Adipocyte (in vitro differentiated cells): ENCODE measurements around the gene SYT15.
"Not testable (repeated sequence)": the region's sequence is repeated elsewhere in the genome, so short reads cannot be mapped to it uniquely, and the experiment has no call there.

Experiments used
- DNase-seq: peaks from one replicate; pipeline ENCODE4 v3.0.0-alpha.2; 2015; ENCODE audit warnings: low read depth
- H3K27me3 ChIP-seq: replicated peaks from 2 replicates; pipeline ENCODE4 v1.7.0; 2013; ENCODE audit warnings: mild to moderate bottlenecking, low read length, moderate library complexity; ENCODE audit not compliant: control insufficient read depth, insufficient read depth
- H3K36me3 ChIP-seq: 2 replicates; pipeline ENCODE4 v1.7.0; 2013; ENCODE audit warnings: low read length, mild to moderate bottlenecking, moderate library complexity; ENCODE audit not compliant: control insufficient read depth, insufficient read depth, severe bottlenecking
- H3K4me1 ChIP-seq: 2 replicates; pipeline ENCODE4 v1.7.0; 2013; ENCODE audit warnings: mild to moderate bottlenecking, low read length, moderate library complexity; ENCODE audit not compliant: control insufficient read depth, insufficient read depth
- H3K4me3 ChIP-seq: 2 replicates; pipeline ENCODE4 v1.7.0; 2013; ENCODE audit warnings: mild to moderate bottlenecking, low read length, moderate library complexity
- H3K9ac ChIP-seq: 2 replicates; pipeline ENCODE4 v1.7.0; 2013; ENCODE audit warnings: mild to moderate bottlenecking, low read length, moderate library complexity
- H3K9me3 ChIP-seq: 2 replicates; pipeline ENCODE4 v1.7.0; 2013; ENCODE audit warnings: mild to moderate bottlenecking, low read length, moderate library complexity; ENCODE audit not compliant: control insufficient read depth

The SYT15 gene

DNA sequence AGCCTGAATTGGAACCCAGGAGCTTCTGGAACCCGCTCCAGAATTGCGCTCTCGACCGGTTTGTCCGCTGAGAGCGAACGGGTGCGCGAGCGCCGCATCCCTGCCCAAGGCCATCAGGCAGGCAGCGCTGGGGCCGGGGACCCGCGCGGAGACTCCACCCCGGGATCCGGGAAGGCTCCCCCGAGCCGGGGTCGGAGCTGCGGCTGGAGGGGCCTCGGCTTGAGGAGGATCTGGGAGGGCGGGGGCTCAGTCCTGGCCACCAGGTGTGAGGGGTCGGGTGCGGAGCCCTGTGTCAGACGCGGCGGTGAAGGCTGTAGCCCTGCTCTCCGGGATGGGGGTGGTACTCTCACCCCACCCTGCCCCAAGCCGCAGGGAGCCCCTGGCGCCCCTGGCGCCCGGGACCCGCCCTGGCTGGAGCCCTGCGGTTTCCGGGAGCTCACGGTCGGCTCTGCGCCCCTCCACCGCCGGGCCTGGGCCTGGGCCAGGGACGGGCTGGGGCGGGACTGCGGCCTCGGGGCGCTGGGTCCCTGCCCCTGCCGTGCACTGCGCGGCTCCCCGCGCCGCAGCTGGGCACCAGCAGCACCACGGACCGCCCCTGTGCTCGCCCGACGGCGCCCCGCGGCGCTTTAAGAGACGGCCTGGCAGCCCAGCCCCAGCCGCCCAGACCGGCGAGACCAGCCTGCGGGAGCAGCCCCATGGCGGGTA, at the start of gene SYT15:
TSS of gene SYT15 (plus strand) at position 655 of the 705 bp plus-strand sequence. CDS start at position 696, 41 bp downstream.
- not testable (repeated sequence) for H3K4me3 ChIP-seq, DNase-seq

DNA sequence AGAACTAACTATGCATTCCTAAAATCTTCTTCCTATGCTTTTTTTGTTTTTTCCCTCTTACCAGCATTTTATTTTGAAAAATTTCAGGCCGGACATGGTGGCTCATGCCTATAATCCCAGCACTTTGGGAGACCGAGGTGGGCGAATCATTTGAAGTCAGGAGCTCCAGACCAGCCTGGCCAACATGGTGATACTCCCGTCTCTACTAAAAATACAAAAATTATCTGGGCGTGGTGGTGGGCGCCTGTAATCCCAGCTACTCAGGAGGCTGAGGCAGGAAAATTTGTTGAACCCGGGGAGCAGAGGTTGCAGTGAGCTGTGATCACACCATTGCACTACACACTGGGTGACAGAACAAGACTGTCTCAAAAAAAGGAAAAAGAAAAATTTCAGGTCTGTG, 49.2 kb upstream of the SYT15 start:
- not testable (repeated sequence) for DNase-seq, H3K27me3 ChIP-seq, H3K9me3 ChIP-seq, H3K36me3 ChIP-seq
- Histone ChIP-seq H3K4me3 (peak overlapping the region; percentile 59), H3K9ac (peak overlapping the region; percentile 47), H3K4me1 (peaks cover 22% of the 10 kb centered on the region)

More for the DNA sequence above, at the start of gene SYT15:
- H3K27me3 ChIP-seq, H3K4me1 ChIP-seq, H3K36me3 ChIP-seq, H3K9me3 ChIP-seq, H3K9ac ChIP-seq: not testable (repeated sequence)

DNA sequence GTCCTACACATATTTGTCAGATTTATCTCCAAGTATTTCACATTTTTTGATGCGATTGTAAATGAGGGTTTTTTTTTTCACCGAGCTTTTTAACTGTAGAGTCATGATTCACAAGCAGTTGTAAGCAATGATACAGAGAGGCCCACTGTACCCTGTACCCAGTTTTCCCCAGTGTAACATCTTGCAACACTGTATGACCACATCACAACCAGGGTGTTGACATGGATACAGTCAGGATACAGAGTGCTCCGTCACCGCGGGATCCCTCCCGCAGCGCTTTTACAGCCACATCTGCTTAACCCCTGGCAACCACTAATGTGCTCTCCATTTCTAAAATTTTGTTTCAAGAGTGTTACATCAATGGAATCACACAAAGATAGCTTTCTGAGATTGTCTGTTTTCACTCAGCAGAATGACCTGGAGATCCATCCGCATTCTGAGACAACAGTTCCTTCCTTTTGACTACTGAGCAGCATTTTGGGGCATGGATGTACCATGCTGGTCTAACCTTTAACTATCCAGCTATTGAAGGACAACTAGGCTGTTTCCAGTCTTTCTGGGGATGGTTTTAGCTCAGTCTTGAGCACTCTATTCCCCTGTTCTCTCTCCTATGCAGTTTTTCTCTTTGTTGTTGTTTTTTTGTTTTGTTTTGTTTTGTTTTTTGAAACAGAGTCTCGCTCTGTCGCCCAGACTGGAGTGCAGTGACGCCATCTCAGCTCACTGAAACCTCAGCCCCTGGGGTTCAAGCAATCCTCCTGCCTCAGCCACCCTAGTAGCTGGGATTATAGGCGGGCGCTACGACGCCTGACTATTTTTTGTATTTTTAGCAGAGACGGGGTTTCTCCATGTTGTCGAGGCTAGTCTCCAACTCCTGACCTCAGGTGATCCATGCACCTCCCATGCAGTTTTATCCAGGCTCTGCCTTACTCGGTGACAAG, 48.4 kb upstream of the SYT15 start:
- DNase-seq = peak; percentile 52
- Histone ChIP-seq H3K27me3 (no peaks in the 10 kb centered on the region), H3K9ac (peak overlapping the region; percentile 47)

DNA sequence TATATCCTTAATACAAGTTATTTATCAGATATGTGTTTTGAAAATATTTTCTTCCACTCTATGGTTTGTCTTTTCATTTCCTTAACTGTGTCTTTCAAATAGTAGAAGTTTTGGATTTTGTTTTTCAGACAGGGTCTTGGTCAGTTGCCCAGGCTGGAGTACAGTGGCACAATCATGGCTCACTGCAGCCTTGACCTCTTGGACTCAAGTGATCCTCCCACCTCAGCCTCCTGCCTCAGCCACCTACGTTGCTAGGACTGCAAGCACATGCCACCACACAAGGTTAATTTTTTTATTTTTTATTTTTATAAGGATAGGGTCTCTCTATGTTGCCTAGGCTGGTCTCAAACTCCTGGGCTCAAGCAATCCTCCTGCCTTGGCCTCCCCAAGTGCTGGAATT, 46.7 kb upstream of the SYT15 start:
- not testable (repeated sequence) for H3K4me3 ChIP-seq, H3K9ac ChIP-seq, H3K9me3 ChIP-seq, H3K36me3 ChIP-seq, DNase-seq
- Histone ChIP-seq H3K27me3 (peaks cover 13% of the 10 kb centered on the region), H3K4me1 (peaks cover 16% of the 10 kb centered on the region)

More for the DNA sequence above, 48.4 kb upstream of the SYT15 start:
- Histone ChIP-seq H3K4me1 (peaks cover 16% of the 10 kb centered on the region), H3K4me3 (peak overlapping the region; percentile 59), H3K9me3 (no peaks in the 10 kb centered on the region), H3K36me3 (no peaks in the 10 kb centered on the region)

DNA sequence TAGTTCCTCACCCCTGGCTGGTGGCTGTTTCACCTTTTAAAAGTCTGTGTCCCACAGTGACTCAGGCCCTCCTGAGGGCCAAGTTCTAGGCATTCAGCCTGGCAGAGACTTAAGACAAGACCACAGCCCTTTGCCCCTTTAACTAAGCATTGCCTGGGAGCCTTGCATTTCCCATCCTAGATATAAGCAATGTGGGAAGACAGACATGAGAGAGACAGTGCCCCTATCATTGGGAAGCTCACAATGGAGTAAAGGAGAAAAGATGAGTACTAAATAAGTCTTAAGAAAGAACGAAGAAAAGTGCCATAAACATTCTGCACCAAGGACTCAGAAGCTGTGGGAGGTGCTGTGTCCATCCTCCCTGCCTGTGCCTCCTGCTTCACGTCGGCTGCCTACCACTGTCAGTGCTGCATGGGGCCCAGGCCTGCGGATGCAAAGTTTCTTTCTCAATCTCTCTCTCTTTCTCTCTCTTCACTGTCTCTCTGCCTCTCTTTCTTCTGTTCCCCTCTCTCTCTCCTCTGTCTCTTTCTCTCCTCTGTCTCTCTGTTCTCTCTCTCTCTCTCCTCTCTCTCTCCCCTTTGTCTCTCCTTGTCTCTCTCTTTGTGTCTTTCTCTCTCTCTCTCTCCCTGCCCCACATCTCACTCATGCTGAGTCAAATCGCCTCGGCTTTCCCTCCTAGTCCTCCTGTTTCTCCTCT, 44.0 kb upstream of the SYT15 start:
- Histone ChIP-seq H3K9me3 (no peaks in the 10 kb centered on the region), H3K36me3 (no peaks in the 10 kb centered on the region), H3K4me1 (peaks cover 9% of the 10 kb centered on the region), H3K9ac (no peak overlapping the region), H3K4me3 (no peak overlapping the region), H3K27me3 (peaks cover 27% of the 10 kb centered on the region)
- no peak for DNase-seq

DNA sequence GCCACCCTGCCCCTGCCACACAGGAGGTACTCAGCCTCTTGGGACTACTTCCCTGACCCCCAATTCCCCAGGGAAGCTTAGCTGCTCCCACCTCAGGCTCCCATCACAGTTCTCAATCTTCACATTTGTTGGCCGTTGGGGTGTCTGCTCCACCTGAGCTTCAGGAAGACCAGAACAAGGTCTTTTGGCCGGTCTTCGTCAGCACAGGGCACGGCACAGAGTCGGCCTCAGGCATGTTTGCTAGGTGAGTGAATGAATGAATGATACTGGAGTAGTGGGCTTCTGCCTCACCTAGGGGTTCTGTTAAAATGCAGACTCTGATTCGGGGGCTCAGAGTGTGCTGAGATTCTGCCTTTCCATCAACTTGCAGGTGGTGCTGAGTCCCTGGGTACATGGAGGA, 42.8 kb upstream of the SYT15 start:
- Histone ChIP-seq H3K4me3 (no peak overlapping the region), H3K4me1 (no peaks in the 10 kb centered on the region), H3K36me3 (no peaks in the 10 kb centered on the region), H3K9me3 (no peaks in the 10 kb centered on the region), H3K9ac (no peak overlapping the region), H3K27me3 (peaks cover 31% of the 10 kb centered on the region)
- no peak for DNase-seq

DNA sequence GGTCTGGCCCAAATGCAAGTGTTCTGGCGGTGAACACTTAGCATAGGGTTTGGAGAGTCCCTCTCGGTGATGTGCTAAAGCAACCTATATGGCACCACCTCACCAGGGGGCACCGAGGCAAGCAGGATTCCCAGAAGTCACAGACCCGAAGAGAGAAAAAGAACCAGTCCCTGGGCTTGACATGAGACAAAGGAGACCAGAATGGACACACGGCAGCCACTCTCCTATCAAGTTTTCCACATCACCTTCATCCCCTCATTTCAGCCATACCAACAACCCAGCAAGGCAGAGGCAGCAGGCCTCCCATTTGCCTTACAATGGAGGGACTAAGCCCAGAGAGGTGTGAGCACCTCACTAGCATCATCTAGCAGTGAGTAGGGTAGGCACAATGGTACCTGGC, 42.1 kb upstream of the SYT15 start:
- H3K9ac ChIP-seq = no peak overlapping the region
- no peak for DNase-seq
- no peaks in the 10 kb centered on the region for H3K4me1 ChIP-seq
- H3K9me3 ChIP-seq = no peaks in the 10 kb centered on the region
- peaks cover 31% of the 10 kb centered on the region for H3K27me3 ChIP-seq
- H3K36me3 ChIP-seq = no peaks in the 10 kb centered on the region
- no peak overlapping the region for H3K4me3 ChIP-seq

DNA sequence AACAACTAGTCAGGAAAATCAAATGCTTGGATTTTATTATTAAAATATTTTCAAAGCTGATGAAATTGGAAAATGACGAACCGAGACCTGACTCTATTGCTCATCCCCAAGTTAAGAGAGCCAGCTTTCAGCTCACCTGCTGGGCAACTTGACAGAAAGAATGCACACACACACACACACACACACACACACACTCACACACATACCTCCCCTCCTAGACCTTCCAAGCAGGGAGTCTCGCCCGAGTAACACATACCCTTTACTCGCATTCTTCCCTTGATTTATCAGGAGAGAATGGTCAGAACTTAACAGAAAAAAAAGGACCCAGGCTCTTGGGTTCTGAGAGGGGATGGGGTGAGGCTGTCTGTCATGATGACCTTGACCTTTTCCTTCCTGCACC, 41.6 kb upstream of the SYT15 start:
- Histone ChIP-seq H3K4me1 (no peaks in the 10 kb centered on the region), H3K4me3 (no peak overlapping the region), H3K36me3 (no peaks in the 10 kb centered on the region), H3K9me3 (no peaks in the 10 kb centered on the region), H3K9ac (no peak overlapping the region), H3K27me3 (peaks cover 36% of the 10 kb centered on the region)
- no peak for DNase-seq

DNA sequence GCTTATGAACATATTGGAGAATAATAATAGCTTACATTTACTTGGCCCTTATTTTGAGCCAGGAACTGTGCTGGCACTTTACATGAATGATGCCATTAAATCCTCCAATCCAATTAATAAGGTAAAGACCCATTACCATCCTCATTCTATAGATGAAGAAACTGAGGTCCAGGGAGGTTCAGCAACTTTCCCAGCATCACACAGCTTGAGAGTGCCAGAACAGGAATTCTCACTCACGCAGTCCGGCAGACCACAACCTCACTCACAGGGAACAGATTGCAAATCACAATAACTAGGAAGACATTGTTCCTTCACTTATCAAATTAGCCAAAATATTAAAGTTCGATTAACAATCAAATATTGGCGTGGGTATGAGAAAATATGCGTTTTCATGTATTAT, 40.8 kb upstream of the SYT15 start:
- Histone ChIP-seq H3K27me3 (peaks cover 43% of the 10 kb centered on the region), H3K4me3 (no peak overlapping the region), H3K36me3 (no peaks in the 10 kb centered on the region), H3K9ac (no peak overlapping the region), H3K9me3 (no peaks in the 10 kb centered on the region), H3K4me1 (no peaks in the 10 kb centered on the region)
- no peak for DNase-seq

DNA sequence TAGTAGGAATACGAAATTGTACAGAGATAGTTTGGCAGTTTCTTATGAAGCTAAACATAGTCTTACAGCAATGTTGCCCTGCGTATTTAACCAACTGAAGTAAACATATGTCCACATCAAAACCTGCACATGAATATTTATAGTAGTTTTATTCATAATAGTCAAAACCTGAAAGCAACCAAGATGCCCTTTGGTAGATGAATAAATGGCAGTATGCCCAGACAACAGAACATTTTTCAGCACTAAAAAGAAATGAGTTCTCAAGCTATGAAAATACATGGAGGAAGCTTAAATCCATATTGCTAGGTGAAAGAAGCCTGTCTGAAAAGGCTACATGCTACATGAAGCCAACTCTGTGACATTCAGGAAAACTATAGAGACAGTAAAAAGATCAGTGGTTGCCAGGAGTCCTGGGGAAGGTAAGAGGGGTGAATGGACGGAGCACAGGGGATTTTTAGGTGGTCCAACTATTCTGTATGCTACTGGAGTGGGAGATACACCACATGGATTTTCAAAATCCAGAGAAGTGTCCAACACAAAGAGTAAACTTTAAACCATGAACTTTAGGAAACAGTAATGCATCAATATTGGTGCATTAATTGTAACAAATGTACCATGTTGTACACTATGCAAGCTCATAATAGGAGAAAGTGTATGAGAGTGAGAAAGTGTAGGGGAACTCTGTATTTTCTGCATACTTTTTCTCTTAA, 40.1 kb upstream of the SYT15 start:
- Histone ChIP-seq H3K4me3 (no peak overlapping the region), H3K36me3 (no peaks in the 10 kb centered on the region), H3K27me3 (peaks cover 48% of the 10 kb centered on the region), H3K4me1 (no peaks in the 10 kb centered on the region), H3K9ac (no peak overlapping the region), H3K9me3 (no peaks in the 10 kb centered on the region)
- peak; percentile 37 for DNase-seq
